ENCODE results near the gene P2RY6. TPM values are rescaled to one million over a fixed set of nuclear protein-coding genes. Genes with fewer than 3 reads are reported as not detected.

Gene P2RY6
- total and polyA plus RNA-seq, 10 of the 15 experiments (the other 5 are each of a cell fraction or from before 2014, with no cell fraction given): 0.05 to 0.90 (median 0.22) TPM; not detected in 4

DNA sequence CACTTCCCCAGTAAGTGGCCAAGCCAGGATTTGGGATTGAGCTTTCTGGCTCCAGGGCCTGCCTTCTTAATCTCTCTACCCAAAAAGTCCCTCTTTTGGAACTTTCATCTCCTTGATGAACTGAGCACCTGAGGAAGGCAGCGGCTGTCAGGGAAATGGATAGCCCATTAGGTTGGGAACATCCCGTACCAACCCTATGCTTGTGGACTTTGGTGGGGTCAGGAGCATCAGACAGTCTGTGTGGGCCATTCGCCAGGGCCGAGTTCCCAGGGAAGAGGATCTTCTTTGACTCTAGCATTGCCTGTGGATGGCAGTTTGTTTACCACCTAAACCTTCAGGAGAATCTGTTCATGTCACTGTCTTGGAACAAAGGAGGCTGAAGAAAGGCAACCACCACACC, 66.1 kb downstream of the P2RY6 start:
- no peak overlapping the region for H3K27ac ChIP-seq (ENCODE audit: control insufficient read depth, insufficient read depth)
- no peak for TF ChIP-seq RB1 (IDR thresholded peaks at IDR 0.05; ENCODE audit: borderline replicate concordance)
- TF ChIP-seq STAT1 (conservative IDR thresholded peaks at IDR 0.05): no peak
- no peak for TF ChIP-seq CHD2 (IDR thresholded peaks at IDR 0.05; ENCODE audit: borderline replicate concordance, low read depth, low read length)
- TF ChIP-seq POLR2A (IDR thresholded peaks at IDR 0.05; ENCODE audit: low read depth, low read length): no peak
- TF ChIP-seq, protein P1, sequence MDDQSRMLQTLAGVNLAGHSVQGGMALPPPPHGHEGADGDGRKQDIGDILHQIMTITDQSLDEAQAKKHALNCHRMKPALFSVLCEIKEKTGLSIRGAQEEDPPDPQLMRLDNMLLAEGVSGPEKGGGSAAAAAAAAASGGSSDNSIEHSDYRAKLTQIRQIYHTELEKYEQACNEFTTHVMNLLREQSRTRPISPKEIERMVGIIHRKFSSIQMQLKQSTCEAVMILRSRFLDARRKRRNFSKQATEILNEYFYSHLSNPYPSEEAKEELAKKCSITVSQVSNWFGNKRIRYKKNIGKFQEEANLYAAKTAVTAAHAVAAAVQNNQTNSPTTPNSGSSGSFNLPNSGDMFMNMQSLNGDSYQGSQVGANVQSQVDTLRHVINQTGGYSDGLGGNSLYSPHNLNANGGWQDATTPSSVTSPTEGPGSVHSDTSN (IDR thresholded peaks at IDR 0.05; ENCODE audit: insufficient replicate concordance, low read depth, low read length): no peak
- TF ChIP-seq EP300 (IDR thresholded peaks at IDR 0.05; ENCODE audit: borderline replicate concordance in 1 of 2, control insufficient read depth in 1 of 2, low read depth in 2 of 2, low read length in 2 of 2): no peak
- no peak overlapping the region for H3K9ac ChIP-seq (ENCODE audit: control insufficient read depth, insufficient read depth, low read length)
- no peaks in the 10 kb centered on the region for H3K79me2 ChIP-seq (ENCODE audit: control insufficient read depth, insufficient read depth, low read length)
- no peak overlapping the region for H2AFZ ChIP-seq (ENCODE audit: control insufficient read depth, low read depth, low read length)
- no peaks in the 10 kb centered on the region for H4K20me1 ChIP-seq (ENCODE audit: control insufficient read depth, insufficient read depth)
- no peak overlapping the region for H3K4me3 ChIP-seq
- H3K4me2 ChIP-seq (ENCODE audit: control insufficient read depth, insufficient read depth): no peak overlapping the region
- ChIA-PET CTCF (interaction anchor here (4.2 to 9.3 kb wide), 3 partner anchors 12 to 43 kb away, joined by 29 to 326 read pairs (median 287); partner anchors contain the start of gene ARHGEF17), SMC1A (ENCODE audit: uncharacterized antibody, unreplicated experiment) (interaction anchor here (6.2 kb wide), 1 partner anchor 31 kb away, joined by 134 read pairs; the partner anchor contains the start of gene ARHGEF17), POLR2A (no interaction called here), RAD21 (ENCODE audit: unreplicated experiment) (interaction anchor here (6.2 kb wide), 1 partner anchor 34 kb away, joined by 227 read pairs; the partner anchor contains the start of gene ARHGEF17)
- in situ Hi-C loops (cut with MboI): loop anchor here (5.0 kb wide), 1 partner anchor 46 kb away; no protein-coding TSS in a partner anchor
- 29% methylated on average over 4 of the region's 4 CpGs for WGBS (ENCODE audit: insufficient coverage, insufficient replicate concordance, low lambda C conversion rate, missing lambda C conversion rate)
- DNase-seq (ENCODE audit: low read depth, low spot score) (no peak), ATAC-seq (no peak), FAIRE-seq (no peak)
- intact Hi-C loops (cut with micrococcal nuclease; ENCODE audit: unreplicated experiment): no loop called here
- H3K27me3 ChIP-seq (replicated peaks in 1 of 2; ENCODE audit: control insufficient read depth in 2 of 2, insufficient read depth in 2 of 2, low read length in 1 of 2): no peaks in the 10 kb centered on the region
- H3K4me1 ChIP-seq (ENCODE audit: control insufficient read depth, insufficient read depth, low read length): peaks cover 14% of the 10 kb centered on the region
- H3K36me3 ChIP-seq (ENCODE audit: control insufficient read depth in 2 of 2, insufficient read depth in 2 of 2, low read length in 1 of 2): peaks cover 0 to 2% of the 10 kb centered on the region in 2 experiments; a peak in 1 of 4 replicates
- no peaks in the 10 kb centered on the region for H3K9me3 ChIP-seq (replicated peaks; ENCODE audit: control insufficient read depth, insufficient read depth, low read length)
- no TSS peak for BruUV-seq (replicated peaks)
